Measurements from ENCODE around the gene SALL2. TPM values are rescaled to one million over a fixed set of nuclear protein-coding genes. Genes with fewer than 3 reads are reported as not detected.

Gene SALL2
- total and polyA plus RNA-seq, 2 of the 8 experiments (the other 6 are each of a cell fraction or from before 2014, with no cell fraction given): 310 to 360 TPM

DNA sequence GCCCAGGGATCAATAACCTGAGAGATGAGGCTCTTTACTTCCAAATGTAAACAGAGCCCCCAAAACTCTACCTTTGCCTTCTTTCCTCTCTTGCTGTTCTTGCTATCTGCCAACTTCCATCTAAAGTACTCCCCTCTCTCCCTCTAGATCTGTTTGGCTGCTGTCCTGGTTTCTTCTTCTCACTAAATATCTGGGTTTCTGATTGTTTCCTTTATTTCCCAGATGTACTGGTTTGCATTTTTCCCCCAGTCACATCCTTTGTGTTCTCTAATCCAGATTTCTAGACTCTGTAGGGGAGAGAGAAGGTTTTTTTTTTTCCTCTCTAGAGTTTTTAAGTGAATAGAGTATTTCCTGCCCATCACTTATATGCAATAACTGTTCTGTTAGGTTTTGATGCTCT is 7.1 kb upstream of the SALL2 start:
- peaks cover 10 to 33% (median 22%) of the 10 kb centered on the region in 4 experiments; a peak in 6 of 7 replicates for H3K4me1 ChIP-seq (replicated peaks in 1 of 4; ENCODE audit: control insufficient read depth in 3 of 4, insufficient read depth in 4 of 4, low read length in 3 of 4)
- peak overlapping the region; percentile 12 for H3K4ac ChIP-seq (replicated peaks; ENCODE audit: insufficient read length, low read depth, low read length)
- H3K9ac ChIP-seq (replicated peaks in 1 of 4; ENCODE audit: extremely low read depth in 1 of 4, low read depth in 3 of 4, low read length in 3 of 4): no peak overlapping the region; a peak in 1 of 7 replicates
- DNase-seq (ENCODE audit: low read depth in 1 of 2, low spot score in 2 of 2) (no peak), FAIRE-seq (no peak)
- H4K91ac ChIP-seq (replicated peaks; ENCODE audit: insufficient read length, low read length): peak overlapping the region; percentile 70
- H3K23me2 ChIP-seq (ENCODE audit: low read depth, low read length): peaks cover 7% of the 10 kb centered on the region; the same call in 1 of the 2 replicates
- H3K27ac ChIP-seq (ENCODE audit: low read depth, low read length): no peak overlapping the region
- H2AFZ ChIP-seq (ENCODE audit: low read length): no peak overlapping the region
- ChIA-PET POLR2A (ENCODE audit: partially characterized antibody) (interaction anchor here (2.0 to 32.5 kb wide), 4 partner anchors 14 to 38 kb away, joined by 9 to 769 read pairs (median 30); partner anchors contain the start of genes METTL3 and SALL2), CTCF (ENCODE audit: partially characterized antibody) (interaction anchor here (1.3 to 2.5 kb wide), 3 partner anchors 10 to 35 kb away, joined by 6 to 11 read pairs (median 10); no protein-coding TSS in a partner anchor)
- no peak overlapping the region for H3K14ac ChIP-seq (ENCODE audit: insufficient read length)
- H2BK20ac ChIP-seq (ENCODE audit: low read length): peak overlapping the region; percentile 76; the same call in 1 of the 2 replicates
- peaks cover 0 to 24% (median under 1%) of the 10 kb centered on the region in 4 experiments; a peak in 1 of 8 replicates for H3K36me3 ChIP-seq (ENCODE audit: control insufficient read depth in 2 of 4, insufficient read depth in 4 of 4, low read length in 3 of 4)
- H3K4me2 ChIP-seq (ENCODE audit: insufficient read depth in 1 of 2, low read depth in 2 of 2, low read length in 2 of 2): peak overlapping the region; percentile 74 to 94; a peak in 3 of 4 replicates
- no peak overlapping the region for H3K56ac ChIP-seq (replicated peaks; ENCODE audit: insufficient read length, low read depth, low read length)
- no peaks in the 10 kb centered on the region for H3K27me3 ChIP-seq (replicated peaks in 1 of 4; ENCODE audit: control insufficient read depth in 3 of 4, extremely low read depth in 1 of 4, insufficient read depth in 3 of 4, low read length in 3 of 4)
- H4K20me1 ChIP-seq (replicated peaks in 1 of 2; ENCODE audit: control insufficient read depth in 1 of 2, insufficient read depth in 2 of 2, low read length in 2 of 2): no peaks in the 10 kb centered on the region
- no peaks in the 10 kb centered on the region for H3K9me3 ChIP-seq (ENCODE audit: insufficient read depth in 2 of 2, low read depth in 1 of 2, low read length in 1 of 2)
- peak overlapping the region; percentile 87 for H4K5ac ChIP-seq (ENCODE audit: insufficient read length, low read depth, low read length)
- H3K18ac ChIP-seq (ENCODE audit: extremely low read depth, low read length): peak overlapping the region; percentile 25; the same call in 1 of the 2 replicates
- peaks cover 36 to 92% of the 10 kb centered on the region in 2 experiments for H3K79me2 ChIP-seq (ENCODE audit: control insufficient read depth in 1 of 2, insufficient read depth in 2 of 2, low read length in 2 of 2)
- H3K23ac ChIP-seq (ENCODE audit: insufficient read length): no peak overlapping the region
- peak overlapping the region; percentile 41; the same call in 1 of the 2 replicates for H2BK5ac ChIP-seq (ENCODE audit: low read depth, low read length)
- no peak overlapping the region for H4K8ac ChIP-seq (ENCODE audit: extremely low read depth, insufficient read depth, low read length)
- 0 out of 2 replicates have a peak overlapping the region, but pooled peaks have one; percentile 11 for H2BK15ac ChIP-seq (ENCODE audit: low read length)
- peak overlapping the region in 2 of 4 experiments; percentile 1 to 91; a peak in 3 of 8 replicates for H3K4me3 ChIP-seq (ENCODE audit: extremely low read depth in 1 of 4, insufficient read depth in 2 of 4, low read depth in 3 of 4, low read length in 4 of 4)
- H3K79me1 ChIP-seq (ENCODE audit: low read depth, low read length): 0 out of 2 replicates have a peak, but pooled peaks cover 5% of the 10 kb centered on the region
- no peak overlapping the region for H2BK120ac ChIP-seq (replicated peaks; ENCODE audit: low read depth, low read length)
- no peak overlapping the region; the same call in 1 of the 2 replicates for H2AK5ac ChIP-seq (ENCODE audit: low read depth, low read length)
- no peak overlapping the region for H2BK12ac ChIP-seq (ENCODE audit: low read depth, low read length)
- no peak for TF ChIP-seq CHD1 (IDR thresholded peaks at IDR 0.05; ENCODE audit: low read depth, low read length)
- TF ChIP-seq, protein P1, sequence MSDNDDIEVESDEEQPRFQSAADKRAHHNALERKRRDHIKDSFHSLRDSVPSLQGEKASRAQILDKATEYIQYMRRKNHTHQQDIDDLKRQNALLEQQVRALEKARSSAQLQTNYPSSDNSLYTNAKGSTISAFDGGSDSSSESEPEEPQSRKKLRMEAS (IDR thresholded peaks at IDR 0.05): no peak
- TF ChIP-seq SP4 (IDR thresholded peaks at IDR 0.05; ENCODE audit: low read length): no peak
- no peak for TF ChIP-seq PHF8 (conservative IDR thresholded peaks at IDR 0.05; ENCODE audit: low read depth, low read length)
- no peak for TF ChIP-seq SAP30 (IDR thresholded peaks at IDR 0.05; ENCODE audit: insufficient read depth, insufficient replicate concordance, low read length)
- no peak for TF ChIP-seq NANOG (IDR thresholded peaks at IDR 0.05; ENCODE audit: insufficient read depth, low read depth, low read length, poor library complexity, severe bottlenecking)
- no peak for TF ChIP-seq SP1 (IDR thresholded peaks at IDR 0.05; ENCODE audit: low read depth, low read length)
